GM12892 (cell line): ENCODE data around the gene C10orf90.

Experiments used
- POLR2A ChIP-seq: IDR thresholded peaks from 2 replicates; pipeline ENCODE4 v1.6.1; 2011; ENCODE audit warnings: low read depth, low read length, control low read depth
- POLR2AphosphoS5 ChIP-seq: IDR thresholded peaks from 2 replicates; pipeline ENCODE4 v1.6.1; 2011; ENCODE audit warnings: low read depth, low read length, control low read depth
- TAF1 ChIP-seq: IDR thresholded peaks from 2 replicates; pipeline ENCODE4 v1.6.1; 2011; ENCODE audit warnings: low read depth, mild to moderate bottlenecking, control low read depth, low read length, borderline replicate concordance

- TF ChIP-seq POLR2A (no peak), TAF1 (no peak), POLR2AphosphoS5 (no peak)
These were observed 31.0 kb upstream of the C10orf90 start for GRCh38 chr10:126701526-126701925.
